Measurements from ENCODE around the gene SSPN. TPM values are rescaled to one million over a fixed set of nuclear protein-coding genes. Genes with fewer than 3 reads are reported as not detected.

SSPN gene
- total RNA-seq, 3 donors from 2014 or later (not counting 1 experiment from before 2014, with no cell fraction given): 0.95 TPM; not detected in 2

- Histone ChIP-seq H3K4me1 (ENCODE audit: control insufficient read depth, insufficient read depth, low read length) (peaks cover 16% of the 10 kb centered on the region), H3K4me3 (ENCODE audit: low read length) (no peak overlapping the region), H3K9me3 (ENCODE audit: control insufficient read depth, insufficient read depth, low read length) (no peaks in the 10 kb centered on the region), H3K27ac (ENCODE audit: low read length) (no peak overlapping the region), H3K36me3 (ENCODE audit: control insufficient read depth, insufficient read depth, low read length) (no peaks in the 10 kb centered on the region), H3K27me3 (ENCODE audit: control insufficient read depth, insufficient read depth, low read length) (no peaks in the 10 kb centered on the region)
- ATAC-seq: no peak
- no peak for TF ChIP-seq CTCF (IDR thresholded peaks at IDR 0.05)
- H3K36me3 Mint-ChIP-seq: no peaks in the 10 kb centered on the region
- intact Hi-C loops (cut with micrococcal nuclease): no loop called here
- whole genome bisulfite sequencing (ENCODE audit: insufficient coverage): 89% methylated on average over 11 of the region's 11 CpGs
- H3K27me3 Mint-ChIP-seq (ENCODE audit: low read depth in 2 of 2): peaks cover 5 to 6% of the 10 kb centered on the region in 2 donors
- no peak overlapping the region for H3K4me3 Mint-ChIP-seq
- H3K27ac Mint-ChIP-seq: no peak overlapping the region
- H3K4me1 Mint-ChIP-seq: peaks cover 0 to 6% of the 10 kb centered on the region in 2 donors
- no peaks in the 10 kb centered on the region for H3K9me3 Mint-ChIP-seq
- DNase-seq: no peak
Measured at GRCh38 chr12:26275313-26276131, 80.1 kb downstream of the SSPN start.

GRCh38 chr12:26276709-26277108 lies 81.3 kb downstream of the SSPN start:
- ATAC-seq (no peak), DNase-seq (no peak)
- Mint-ChIP-seq H3K4me1 (peaks cover 0 to 6% of the 10 kb centered on the region in 2 donors), H3K9me3 (no peaks in the 10 kb centered on the region), H3K27me3 (ENCODE audit: low read depth in 2 of 2) (peaks cover 0 to 5% of the 10 kb centered on the region in 2 donors), H3K36me3 (no peaks in the 10 kb centered on the region), H3K27ac (no peak overlapping the region), H3K4me3 (no peak overlapping the region)
- no peaks in the 10 kb centered on the region for H3K36me3 ChIP-seq (ENCODE audit: control insufficient read depth, insufficient read depth, low read length)
- TF ChIP-seq CTCF (IDR thresholded peaks at IDR 0.05): no peak
- no peak overlapping the region for H3K4me3 ChIP-seq (ENCODE audit: low read length)
- WGBS (ENCODE audit: insufficient coverage): 97% methylated on average over 2 of the region's 2 CpGs
- peaks cover 16% of the 10 kb centered on the region for H3K4me1 ChIP-seq (ENCODE audit: control insufficient read depth, insufficient read depth, low read length)
- H3K27me3 ChIP-seq (ENCODE audit: control insufficient read depth, insufficient read depth, low read length): no peaks in the 10 kb centered on the region
- intact Hi-C loops (cut with micrococcal nuclease): no loop called here
- H3K27ac ChIP-seq (ENCODE audit: low read length): no peak overlapping the region
- H3K9me3 ChIP-seq (ENCODE audit: control insufficient read depth, insufficient read depth, low read length): no peaks in the 10 kb centered on the region

GRCh38 chr12:26277506-26278246 lies 82.3 kb downstream of the SSPN start:
- no peak for TF ChIP-seq CTCF (IDR thresholded peaks at IDR 0.05)
- WGBS (ENCODE audit: insufficient coverage): 56% methylated on average over 16 of the region's 16 CpGs
- no peaks in the 10 kb centered on the region for H3K36me3 ChIP-seq (ENCODE audit: control insufficient read depth, insufficient read depth, low read length)
- no peaks in the 10 kb centered on the region for H3K36me3 Mint-ChIP-seq
- DNase-seq: no peak
- H3K4me1 Mint-ChIP-seq: peaks cover 0 to 6% of the 10 kb centered on the region in 2 donors
- H3K27ac ChIP-seq (ENCODE audit: low read length): no peak overlapping the region
- no peak overlapping the region for H3K4me3 Mint-ChIP-seq
- no peak for ATAC-seq
- peaks cover 16% of the 10 kb centered on the region for H3K4me1 ChIP-seq (ENCODE audit: control insufficient read depth, insufficient read depth, low read length)
- no peak overlapping the region for H3K4me3 ChIP-seq (ENCODE audit: low read length)
- intact Hi-C loops (cut with micrococcal nuclease): no loop called here
- H3K9me3 Mint-ChIP-seq: no peaks in the 10 kb centered on the region
- H3K9me3 ChIP-seq (ENCODE audit: control insufficient read depth, insufficient read depth, low read length): no peaks in the 10 kb centered on the region
- peaks cover 0 to 5% of the 10 kb centered on the region in 2 donors for H3K27me3 Mint-ChIP-seq (ENCODE audit: low read depth in 2 of 2)
- H3K27me3 ChIP-seq (ENCODE audit: control insufficient read depth, insufficient read depth, low read length): no peaks in the 10 kb centered on the region
- no peak overlapping the region for H3K27ac Mint-ChIP-seq
